GM15510 (cell line): ENCODE measurements around the gene CABCOCO1.

Experiments
- POLR2A ChIP-seq: IDR thresholded peaks from 3 replicates; pipeline ENCODE4 v1.6.1; 2011; ENCODE audit warnings: borderline replicate concordance; ENCODE audit not compliant: insufficient read length; ENCODE audit errors: extremely low read depth

The CABCOCO1 gene

DNA sequence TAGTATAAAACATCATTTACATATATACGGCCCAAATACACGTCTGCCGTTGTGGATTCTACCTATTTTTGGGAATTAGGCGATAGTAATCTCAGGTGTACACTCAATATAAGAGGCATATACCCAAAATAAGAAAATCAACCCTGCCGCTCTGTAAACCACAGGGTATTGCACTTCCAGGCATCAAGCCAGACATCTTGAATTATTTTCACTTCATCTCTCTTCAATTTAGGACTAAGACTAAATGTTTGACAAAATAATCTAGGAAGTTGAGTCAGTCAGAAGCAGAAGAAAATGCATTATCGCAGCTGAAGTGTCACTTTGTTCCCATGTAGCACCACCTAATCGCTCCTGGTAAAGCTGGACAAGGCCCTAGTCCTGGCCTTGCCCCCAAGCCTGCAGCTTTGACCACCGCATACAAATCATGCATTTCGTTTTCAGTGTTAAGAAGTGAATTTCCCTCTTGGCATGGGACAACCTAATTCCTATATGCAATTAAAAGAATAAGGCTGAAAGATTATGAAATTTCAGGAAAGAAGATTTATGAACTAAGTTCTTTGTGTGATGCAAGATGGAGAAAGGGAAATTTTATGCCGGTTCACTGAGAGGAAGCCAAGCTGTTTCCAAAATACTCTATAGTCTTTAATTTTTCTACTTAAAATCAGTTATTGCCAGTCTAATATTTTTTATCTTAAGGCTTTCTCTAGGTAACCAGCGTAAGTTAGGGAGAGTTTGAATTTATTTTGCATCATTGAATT is 26.0 kb downstream of the CABCOCO1 start:
- no peak for TF ChIP-seq POLR2A

DNA sequence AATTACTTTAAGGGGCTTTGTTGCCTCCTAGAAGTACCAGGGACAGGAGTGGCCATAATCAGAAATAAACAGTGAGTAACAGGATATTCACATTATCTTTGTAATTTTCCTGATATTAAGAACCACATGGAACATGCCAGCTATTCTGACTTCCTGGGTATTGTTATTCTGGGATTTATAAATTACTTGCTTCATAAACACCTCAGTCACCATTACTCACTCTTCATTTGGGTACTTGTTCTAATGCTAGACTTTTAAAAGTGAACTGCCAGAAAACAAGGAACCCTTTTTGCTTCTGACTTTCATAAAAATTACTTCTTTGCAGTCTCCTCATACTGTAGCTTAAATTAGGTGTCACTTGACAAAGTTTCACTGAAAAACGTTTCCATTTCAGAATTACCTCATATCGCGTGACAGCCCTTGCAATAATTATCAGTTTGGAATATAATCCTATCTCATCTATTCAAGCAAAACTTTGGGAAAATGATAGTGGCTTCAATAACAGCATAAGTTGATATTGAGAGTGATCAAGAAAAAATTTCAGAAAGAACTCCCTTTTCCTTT is 29.8 kb downstream of the CABCOCO1 start:
- TF ChIP-seq POLR2A, result no peak

DNA sequence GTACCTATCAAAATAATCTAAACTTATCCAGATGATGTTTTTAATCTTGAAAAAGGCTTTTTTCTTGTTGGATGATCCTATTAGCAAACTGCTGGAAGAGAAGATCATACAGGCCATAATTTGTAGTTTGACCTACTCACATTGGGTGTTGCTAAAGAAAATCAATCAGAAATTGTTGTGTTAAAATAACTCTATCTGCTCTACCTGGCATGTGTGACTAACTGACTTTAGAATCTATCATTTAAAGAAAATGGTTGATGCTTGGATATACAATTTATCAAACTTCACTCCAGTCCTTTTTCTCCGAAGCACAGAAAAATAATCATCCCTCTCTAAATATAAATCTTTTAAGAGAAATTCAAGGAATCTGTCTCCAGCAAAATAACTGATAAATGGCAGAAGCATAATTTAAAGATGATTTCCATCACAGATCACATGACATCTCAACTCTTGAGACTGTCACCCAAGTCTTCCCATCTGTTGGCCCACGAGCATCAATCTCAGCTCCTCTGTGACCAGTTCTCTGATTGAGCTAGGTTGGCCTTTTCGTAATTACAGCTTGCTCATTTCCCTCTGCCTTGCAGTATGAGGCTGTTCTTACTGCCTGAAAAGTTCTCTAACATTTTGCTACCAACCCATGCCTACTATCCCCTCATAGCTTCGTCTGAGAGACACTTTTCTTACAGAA is 36.4 kb downstream of the CABCOCO1 start:
- no peak for TF ChIP-seq POLR2A

DNA sequence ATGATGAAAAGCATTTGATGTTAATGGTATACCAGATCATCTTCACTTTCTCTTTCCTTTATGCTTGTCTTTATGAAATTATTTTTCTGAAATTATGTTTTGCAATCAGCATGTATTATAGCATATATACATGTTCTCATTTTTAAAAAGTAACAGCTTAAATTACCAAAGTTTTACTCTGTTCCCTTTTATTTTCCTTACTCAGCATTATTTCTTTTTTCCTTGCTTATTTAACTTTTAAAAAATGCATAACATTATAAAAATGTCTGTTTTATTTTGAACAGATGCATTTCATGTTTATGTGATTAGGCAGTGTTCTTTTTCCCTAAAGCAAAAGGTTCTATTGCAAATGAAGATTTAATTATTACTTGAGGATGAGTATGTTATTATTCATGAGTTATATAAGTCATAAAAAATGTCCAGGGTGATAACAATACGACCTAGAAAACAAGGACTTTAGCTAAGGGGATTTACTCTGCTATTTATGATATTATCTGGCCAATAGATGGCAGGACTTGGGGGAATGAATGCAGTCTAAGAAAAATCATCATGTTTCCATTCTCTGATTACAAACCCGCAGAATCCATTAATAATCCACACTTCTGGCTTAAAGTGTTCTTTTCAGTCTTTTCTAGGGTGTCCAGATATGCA is 38.5 kb downstream of the CABCOCO1 start:
- TF ChIP-seq POLR2A, result no peak

DNA sequence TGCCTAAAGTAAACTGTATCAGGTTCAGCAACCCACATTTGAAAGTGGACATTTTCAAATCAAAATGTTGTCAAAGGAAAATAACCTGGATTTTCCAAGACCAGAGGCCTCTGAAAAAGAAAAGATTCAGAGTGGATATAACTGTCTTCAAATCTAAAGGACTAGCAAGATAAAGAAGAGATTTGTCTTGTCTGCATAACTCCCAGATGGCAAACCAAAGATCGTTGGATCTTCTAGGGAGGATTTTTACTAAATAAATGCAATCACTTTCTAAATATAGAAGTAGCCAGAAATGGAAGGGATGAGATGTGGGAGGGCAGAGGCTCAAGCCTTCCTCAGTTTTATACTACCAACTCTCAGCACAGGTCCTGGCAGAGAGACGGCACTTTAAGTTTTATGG is 39.0 kb downstream of the CABCOCO1 start:
- no peak for TF ChIP-seq POLR2A

DNA sequence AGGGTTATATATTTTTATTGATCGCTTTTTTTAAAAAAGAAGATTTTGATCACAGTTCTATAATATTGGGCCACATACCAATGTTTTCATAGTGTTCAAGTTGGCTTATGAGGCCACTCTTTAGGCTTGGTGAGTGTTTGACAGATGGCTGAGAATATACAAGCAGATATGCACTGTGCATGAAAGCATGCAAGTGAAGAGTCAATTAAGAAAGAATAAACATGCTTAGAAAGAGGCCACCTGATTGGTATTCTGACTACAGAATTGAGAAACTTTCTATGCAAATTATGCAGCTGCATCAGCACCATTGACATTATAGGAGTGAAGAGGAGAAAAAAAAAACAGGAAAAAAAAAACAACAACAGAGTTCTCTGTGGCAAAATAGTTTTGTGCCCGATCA is 39.9 kb downstream of the CABCOCO1 start:
- no peak for TF ChIP-seq POLR2A

DNA sequence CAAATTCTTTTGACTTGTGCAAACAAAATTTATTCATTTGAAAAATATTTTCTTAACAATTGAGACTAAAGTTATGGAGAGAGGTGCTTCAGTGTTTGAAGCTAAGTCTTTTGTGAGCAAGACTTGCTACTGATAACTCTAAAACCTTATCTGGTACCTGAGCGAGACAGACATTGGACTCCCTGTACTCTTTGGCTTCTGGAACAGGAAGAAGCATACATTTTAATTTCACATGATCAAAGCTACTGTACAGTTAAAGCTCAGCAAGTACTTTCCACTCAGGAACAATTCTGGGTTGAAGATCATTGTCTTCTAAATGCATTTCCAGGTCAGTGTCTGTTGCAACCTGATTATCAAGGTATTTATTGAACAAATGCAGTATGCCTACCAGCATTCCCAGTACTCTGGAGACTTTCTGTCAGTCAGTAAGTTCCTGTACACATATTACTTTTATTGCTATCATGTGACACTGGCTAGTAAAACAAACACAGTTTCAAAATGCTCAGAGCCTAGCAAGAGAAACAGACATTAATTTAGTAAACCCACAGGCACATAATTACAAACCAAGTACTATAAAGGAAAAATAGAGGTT is 42.4 kb downstream of the CABCOCO1 start:
- TF ChIP-seq POLR2A, result no peak

DNA sequence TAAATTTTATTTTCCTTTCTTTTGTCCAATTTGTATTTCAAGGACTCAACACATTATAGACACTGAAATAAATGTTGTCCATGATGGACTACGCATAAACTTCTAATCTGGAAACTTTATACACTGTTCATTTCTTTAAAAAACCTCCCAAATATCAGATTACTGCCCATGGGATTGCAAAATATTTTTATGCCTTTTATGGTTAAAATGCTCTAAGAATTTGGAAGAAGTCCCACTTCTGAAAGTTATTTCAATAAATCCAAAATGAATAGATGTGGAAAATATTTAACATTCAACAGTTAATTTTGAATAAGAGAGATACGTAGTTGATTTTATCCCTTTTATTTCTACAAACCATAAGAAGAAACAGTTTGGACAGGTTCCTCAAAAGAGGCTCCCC is 46.1 kb downstream of the CABCOCO1 start:
- no peak for TF ChIP-seq POLR2A

DNA sequence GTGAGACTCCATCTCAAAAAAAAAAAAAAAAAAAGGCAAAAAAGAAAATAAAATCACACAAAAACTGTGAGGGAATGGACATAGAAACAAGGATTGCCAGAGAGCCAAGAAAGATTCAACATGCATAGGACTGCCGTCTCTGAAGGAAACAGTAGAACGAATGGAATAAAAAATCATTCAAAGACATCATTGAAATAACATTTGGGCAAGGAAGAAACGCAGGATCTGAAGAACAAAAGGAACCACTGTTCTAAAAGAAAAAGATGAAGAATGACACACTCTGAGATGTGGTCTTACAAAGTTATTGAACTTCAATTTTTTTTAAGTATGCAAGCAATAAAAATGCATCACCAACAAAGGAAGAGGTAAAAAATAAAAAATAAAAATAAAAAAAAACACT is 57.2 kb downstream of the CABCOCO1 start:
- no peak for TF ChIP-seq POLR2A

DNA sequence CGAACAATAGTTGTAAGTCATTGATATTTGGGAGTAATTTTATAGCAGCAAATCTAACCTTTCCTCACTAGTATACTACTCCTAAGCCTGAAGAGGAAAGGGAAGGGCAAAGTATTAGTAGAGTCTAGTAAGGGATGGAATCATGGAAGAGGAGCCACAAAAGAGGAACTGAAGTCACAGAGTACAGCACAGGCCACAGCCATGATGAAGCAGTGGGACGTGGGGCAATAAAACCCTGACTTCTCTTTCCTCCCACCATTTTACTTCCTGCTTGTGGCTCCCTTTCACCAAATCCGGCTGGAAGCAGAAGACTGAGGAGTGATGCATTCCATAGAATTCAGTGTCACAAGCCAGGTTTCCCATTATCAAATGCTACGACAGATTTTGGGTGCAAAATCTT is 58.7 kb downstream of the CABCOCO1 start:
- TF ChIP-seq POLR2A, result no peak

DNA sequence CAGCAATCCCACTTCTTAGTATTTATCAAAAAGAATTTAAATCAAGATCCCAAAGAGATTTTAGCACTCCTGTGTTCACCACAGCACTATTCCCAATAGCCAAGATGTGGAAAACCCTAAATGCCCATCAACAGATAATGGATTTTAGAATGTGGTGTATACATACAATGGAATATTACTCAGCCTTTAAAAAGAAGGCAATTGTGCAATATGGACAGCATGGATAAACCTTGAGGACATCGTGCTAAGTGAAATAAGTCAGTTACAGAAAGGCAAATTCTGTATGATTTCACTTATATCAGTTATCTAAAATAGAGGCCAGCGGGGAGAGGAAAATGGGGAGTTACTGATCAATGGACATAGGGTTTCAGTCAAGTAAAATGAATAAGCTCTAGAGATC is 66.9 kb downstream of the CABCOCO1 start:
- no peak for TF ChIP-seq POLR2A

DNA sequence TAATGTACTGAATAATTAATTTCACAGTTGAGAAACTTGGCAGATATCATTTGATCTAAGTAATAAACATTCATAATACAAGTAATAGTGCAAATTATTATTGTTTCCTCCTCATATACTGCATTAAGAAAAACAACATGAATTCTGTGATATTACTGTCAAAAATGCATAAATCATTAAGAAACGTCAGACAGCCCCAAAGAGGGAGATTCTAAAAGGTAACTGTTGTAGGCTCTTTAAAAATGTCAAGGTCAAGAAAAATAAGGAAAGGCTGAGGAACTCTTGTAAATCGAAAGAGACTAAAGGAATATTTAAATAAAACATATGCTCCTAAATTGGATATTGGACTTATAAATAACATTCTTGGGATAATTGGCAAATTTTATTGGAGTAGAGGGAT is 67.9 kb downstream of the CABCOCO1 start:
- no peak for TF ChIP-seq POLR2A

DNA sequence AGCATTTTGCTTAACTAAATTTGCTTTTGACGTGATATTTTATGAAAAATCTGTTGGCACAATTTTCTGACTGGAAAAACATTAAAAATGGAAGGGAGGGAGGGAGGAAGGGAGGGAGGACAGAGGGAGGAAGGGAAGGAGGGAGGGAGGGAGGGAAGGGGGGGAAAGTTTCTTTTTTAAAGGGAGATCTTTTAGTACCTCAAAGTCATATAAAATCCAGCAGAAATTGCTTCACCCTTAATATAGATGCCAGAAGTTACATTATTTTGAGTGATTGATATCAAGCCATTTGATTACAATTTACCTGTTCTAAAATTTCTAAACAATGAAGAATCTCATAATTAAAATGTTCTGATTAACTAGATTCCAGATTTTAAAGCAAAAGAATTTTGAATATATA is 68.9 kb downstream of the CABCOCO1 start:
- no peak for TF ChIP-seq POLR2A

DNA sequence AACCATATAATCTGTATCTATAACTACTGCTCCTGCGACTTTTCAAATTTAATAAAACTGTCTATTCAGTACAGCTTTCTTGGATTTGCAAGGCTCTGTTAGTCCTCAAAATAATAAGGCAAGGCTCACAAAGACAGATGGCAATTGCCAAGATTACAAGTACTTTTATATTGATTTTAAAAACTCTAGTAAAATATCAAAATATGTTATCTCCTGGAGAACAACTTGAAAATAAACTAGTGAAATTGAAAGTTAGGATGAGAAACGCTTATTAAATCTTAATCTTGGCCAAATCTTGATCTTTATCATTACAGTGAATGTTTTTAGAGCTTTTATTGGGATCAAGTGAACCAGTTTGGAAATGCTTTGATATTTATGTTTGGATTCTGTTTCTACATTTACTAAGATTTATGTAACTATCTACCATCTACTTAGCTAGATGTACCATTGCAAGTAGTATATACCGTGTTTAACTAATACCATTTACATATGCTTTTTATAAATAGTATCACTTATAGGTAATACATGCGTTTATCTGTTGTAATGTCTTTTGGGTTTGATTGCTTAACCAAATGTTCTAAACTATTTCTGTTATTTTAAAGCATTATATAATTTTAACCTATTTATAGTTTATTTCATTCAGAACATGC is 70.0 kb downstream of the CABCOCO1 start:
- TF ChIP-seq POLR2A, result no peak
